NCI-H82 treated with DMSO at 0.1 percent for 48 hours (cell line): Measurements from ENCODE around the gene NALCN.

ENCODE experiments used
- DNase-seq: peaks from one replicate; lab custom pipeline; 2025; ENCODE audit not compliant: unreplicated experiment; lab: John Stamatoyannopoulos, UW

NALCN gene

GRCh38 chr13:101140087-101140770, 276.1 kb downstream of the NALCN start:
- no peak for DNase-seq

- no peak for DNase-seq
These were observed 277.2 kb downstream of the NALCN start for GRCh38 chr13:101139081-101139480.

DNA sequence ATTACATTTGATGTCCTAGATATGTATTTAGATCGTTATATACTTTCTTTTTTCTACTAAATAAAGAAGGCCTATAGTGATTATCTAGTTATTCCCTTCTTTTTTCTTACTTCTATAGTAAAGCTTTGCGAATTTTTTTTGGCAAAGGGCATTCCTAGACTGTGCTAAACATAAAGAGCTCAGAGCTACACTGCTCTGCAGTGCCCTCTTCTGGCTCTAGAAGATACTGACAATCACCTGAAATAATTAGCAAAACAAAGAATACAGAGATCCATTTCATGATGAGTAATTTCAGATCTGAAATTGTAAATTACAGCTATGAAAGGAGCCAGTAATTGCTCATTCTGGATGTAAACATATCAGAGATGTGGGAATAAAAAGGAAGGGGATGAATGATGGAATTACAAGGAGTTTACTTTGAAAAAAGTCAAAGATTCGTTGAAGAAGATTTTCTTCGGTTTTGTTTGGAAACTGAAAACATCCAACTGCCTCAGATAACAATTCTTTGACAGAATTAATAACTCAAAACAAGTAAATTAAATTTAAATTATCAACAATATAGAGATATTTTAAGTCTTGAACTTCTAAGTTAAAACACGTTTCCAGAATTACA, 288.5 kb downstream of the NALCN start:
- peak; percentile 31 for DNase-seq

DNA sequence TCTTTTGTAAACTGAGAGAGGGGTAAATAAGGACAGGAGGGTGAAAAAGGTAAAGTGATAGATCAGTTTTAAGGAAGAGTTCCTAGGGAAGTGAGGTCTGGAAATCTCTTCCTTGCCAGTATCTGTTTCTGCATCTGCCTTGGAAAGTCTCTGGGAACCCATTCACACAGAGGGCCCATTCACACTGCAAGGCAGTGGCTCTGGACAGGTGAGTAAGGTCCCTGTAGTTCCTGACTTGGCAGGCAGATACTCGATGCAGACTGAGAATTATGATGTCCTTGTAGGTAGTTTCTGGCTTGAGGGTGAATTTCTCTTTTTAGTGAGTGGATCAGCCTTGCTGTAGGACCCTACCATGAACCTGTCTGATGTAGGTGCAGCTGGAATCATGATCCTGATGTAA, 293.3 kb downstream of the NALCN start:
- no peak for DNase-seq

- DNase-seq: no peak
These were observed 294.7 kb downstream of the NALCN start for GRCh38 chr13:101121608-101122007.

DNA sequence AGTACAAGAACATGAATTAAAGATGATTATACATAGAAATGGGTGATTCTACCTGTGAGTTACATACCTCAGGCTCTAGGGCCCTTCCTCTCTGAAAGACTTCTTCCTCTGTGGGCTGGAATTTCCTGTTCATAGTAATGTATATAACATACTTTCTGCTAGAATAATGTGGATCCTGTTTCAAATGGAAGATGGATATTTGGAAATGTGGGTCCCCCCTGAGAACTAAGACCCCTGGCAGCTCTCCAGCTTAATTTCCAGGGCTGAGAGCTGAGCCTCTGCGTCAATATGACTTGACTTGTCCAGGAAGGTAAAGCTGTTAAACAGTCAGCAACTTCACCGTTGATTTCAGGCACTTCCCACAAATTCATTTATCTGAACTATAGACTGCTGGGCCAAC, 296.3 kb downstream of the NALCN start:
- no peak for DNase-seq

DNA sequence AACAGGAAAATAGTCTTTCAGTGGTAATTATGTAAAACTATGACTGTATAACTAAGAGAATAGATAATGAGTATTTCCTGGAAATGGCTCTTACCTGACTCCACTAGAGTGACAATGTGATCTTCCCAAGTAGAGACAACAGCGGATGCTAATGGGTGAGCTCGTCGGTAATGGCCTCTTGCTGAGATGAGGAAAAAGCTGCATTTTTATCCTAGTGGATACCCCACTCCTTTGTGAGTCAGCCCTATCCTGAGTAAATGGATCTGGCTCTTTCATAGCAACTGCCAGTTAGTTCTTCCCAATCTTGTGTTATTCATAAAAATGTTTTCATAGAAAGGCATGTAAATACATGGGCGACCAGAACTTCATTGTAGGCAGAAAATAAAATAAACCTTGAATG, 299.5 kb downstream of the NALCN start:
- DNase-seq: no peak

DNA sequence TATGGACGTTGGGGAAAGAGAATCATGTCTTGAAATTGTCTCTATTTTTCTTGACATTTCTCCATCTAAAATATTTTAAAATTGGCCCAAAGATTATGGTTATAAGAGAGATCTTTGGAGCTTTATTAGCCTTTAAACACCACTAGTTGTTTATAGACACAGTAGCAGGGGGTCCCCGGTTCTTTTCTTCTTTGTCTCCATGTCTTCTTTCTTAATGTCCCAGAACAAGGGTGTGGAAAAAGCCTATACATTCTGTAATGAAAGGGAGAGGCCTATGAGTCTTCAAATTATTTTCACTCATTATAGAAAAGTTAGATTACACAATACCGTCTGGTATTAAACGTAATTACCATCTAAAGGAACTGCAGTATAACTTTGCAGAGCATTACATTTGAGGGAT, 300.0 kb downstream of the NALCN start:
- DNase-seq: no peak

DNA sequence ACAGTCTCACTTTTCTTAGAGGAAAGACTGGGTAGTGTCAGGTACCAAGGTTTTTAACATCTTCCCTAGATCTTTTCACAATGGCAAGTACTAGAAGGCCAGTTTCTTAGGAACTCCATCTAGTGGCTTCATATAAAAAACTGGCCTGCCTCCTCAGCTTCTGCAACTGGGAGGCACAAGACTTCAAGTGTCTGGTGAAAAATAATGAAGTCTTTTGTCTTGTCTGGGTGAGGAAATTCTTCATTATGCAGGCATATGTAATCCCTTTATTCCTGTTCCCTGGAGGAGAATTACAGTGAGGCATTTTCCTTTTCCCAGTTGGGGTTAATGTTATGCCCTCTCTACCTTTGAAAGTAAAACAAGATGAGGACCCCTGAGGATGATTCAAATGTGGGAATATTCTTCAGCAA, 300.5 kb downstream of the NALCN start:
- no peak for DNase-seq

- DNase-seq: no peak
These were observed 304.4 kb downstream of the NALCN start for GRCh38 chr13:101111894-101112293.

GRCh38 chr13:101109005-101109404, 307.3 kb downstream of the NALCN start:
- no peak for DNase-seq

GRCh38 chr13:101098873-101099272, 317.4 kb downstream of the NALCN start:
- DNase-seq: no peak

DNA sequence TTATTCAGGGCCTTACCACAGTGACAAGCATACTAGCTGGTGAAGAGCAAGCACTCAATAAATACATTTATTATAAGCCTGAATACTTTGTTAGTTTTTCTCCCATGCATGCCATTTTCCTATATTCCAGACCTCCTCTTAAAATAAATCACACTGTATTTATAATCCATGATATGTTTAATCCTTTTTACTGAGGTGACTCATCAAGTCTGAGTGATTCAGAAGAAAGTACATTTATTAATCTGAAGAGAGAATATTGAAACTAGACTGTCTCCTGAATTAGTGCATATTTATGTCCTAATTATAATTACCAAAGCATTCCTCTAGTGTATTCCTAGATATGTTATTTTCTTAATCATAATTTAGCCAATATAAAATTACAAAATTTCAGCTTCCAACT, 323.3 kb downstream of the NALCN start:
- no peak for DNase-seq

- no peak for DNase-seq
These were observed 326.0 kb downstream of the NALCN start for GRCh38 chr13:101090287-101090686.

GRCh38 chr13:101085551-101085950, 330.8 kb downstream of the NALCN start:
- no peak for DNase-seq

DNA sequence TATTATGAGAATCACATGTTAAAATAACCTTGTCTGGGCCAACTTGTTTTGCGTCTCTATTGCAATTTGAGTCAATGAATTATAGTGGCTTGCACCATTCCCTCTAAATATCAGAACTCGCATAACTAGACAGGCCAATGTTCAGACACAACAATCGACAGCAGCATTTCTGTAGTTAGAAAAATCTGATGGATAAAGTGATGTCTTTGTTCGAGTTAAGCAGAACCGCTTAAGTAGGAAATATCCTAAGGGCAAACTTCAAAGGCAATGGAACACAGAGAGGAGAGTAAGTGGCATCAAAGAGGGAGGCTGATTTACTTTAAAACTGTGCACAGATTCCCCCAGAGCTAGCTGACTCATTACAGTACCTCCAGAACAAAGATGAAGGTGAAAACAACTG, 333.9 kb downstream of the NALCN start:
- DNase-seq: no peak

GRCh38 chr13:101080616-101081015, 335.7 kb downstream of the NALCN start:
- no peak for DNase-seq

GRCh38 chr13:101065329-101065728, 351.0 kb downstream of the NALCN start:
- DNase-seq: no peak

- DNase-seq: no peak
These were observed 356.5 kb downstream of the NALCN start for GRCh38 chr13:101059793-101060192.

- DNase-seq: no peak
These were observed 357.5 kb downstream of the NALCN start for GRCh38 chr13:101058841-101059240.

GRCh38 chr13:101053301-101054093, 362.8 kb downstream of the NALCN start:
- no peak for DNase-seq

DNA sequence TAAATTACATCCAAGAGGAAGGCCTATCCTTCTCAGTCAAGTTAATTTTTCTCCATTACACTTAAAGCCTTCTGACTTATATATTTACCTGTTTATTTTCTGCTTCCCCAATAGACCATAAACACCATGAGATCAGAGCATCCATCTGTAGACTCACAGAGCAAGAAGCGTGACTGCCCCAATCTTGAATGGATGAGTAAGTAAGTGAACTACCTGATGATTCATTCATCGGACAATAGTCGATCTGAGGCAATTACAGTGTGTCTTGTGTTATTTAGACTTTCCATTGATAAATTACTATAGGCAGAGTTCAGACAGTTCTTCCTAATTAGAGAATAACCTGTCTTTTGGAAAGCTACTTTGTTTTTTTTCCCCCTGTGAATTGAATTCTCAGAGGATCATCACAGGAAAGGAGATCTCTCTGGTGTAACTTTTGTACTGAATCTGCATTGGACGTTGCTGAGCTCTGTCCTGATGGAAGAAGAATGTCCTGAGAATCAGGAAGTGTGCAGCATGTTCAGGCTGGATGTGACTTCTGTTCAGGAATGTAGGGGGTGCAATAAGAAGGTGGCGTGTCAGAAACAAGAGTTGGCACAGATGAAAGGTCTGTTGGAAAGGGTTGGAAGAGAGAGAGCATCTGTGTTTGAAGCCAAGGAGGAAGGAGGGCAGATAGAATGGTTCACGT, 367.0 kb downstream of the NALCN start:
- DNase-seq: no peak
